ENCODE data around the gene C2CD4D.
A peak's percentile ranks its signal among the peaks of the same experiment; 100 is the strongest.

C2CD4D gene

GRCh38 chr1:151852733-151853132 lies 13.1 kb upstream of the C2CD4D start:
- POLR2A ChIA-PET: no interaction called here
- TF ChIP-seq ZNF16 (tag by site-specific recombination; IDR thresholded peaks at IDR 0.05; ENCODE audit: low read depth) (no peak), ZNF221 (tag by site-specific recombination; IDR thresholded peaks at IDR 0.05; ENCODE audit: borderline replicate concordance) (no peak), ZNF239 (tag by site-specific recombination; IDR thresholded peaks at IDR 0.05) (no peak), ZNF701 (tag by site-specific recombination; IDR thresholded peaks at IDR 0.05) (no peak), IKZF3 (tag by site-specific recombination; IDR thresholded peaks at IDR 0.05) (no peak), ZNF302 (tag by site-specific recombination; IDR thresholded peaks at IDR 0.05; ENCODE audit: low read depth) (no peak), HIC1 (tag by site-specific recombination; IDR thresholded peaks at IDR 0.05) (no peak), ZNF785 (tag by site-specific recombination; IDR thresholded peaks at IDR 0.05) (no peak), ZSCAN16 (tag by site-specific recombination; IDR thresholded peaks at IDR 0.05) (no peak), ZNF792 (tag by site-specific recombination; IDR thresholded peaks at IDR 0.05) (no peak), ZNF280D (tag by site-specific recombination; IDR thresholded peaks at IDR 0.05) (no peak), ZNF174 (tag by site-specific recombination; IDR thresholded peaks at IDR 0.05) (no peak), ZNF155 (tag by site-specific recombination; IDR thresholded peaks at IDR 0.05) (no peak), ZNF513 (tag by site-specific recombination; IDR thresholded peaks at IDR 0.05) (no peak), ZNF501 (tag by site-specific recombination; IDR thresholded peaks at IDR 0.05) (no peak), ZNF670 (tag by site-specific recombination; IDR thresholded peaks at IDR 0.05; ENCODE audit: low read depth) (no peak)
- no peak overlapping the region for H3K27ac ChIP-seq (ENCODE audit: extremely low read depth, low read depth, low read length)
- H3K9me3 ChIP-seq (ENCODE audit: control insufficient read depth, insufficient read depth, low read depth, low read length): no peaks in the 10 kb centered on the region
- no peak overlapping the region for H3K4me3 ChIP-seq (ENCODE audit: low read depth, low read length)
- no peaks in the 10 kb centered on the region for H3K36me3 ChIP-seq (ENCODE audit: control insufficient read depth in 2 of 2, insufficient read depth in 1 of 2, low read length in 2 of 2)
- CTCF ChIA-PET: interaction anchor here (0.6 to 1.0 kb wide), 2 partner anchors 16 to 605 kb away, joined by 3 to 5 read pairs; no protein-coding TSS in a partner anchor
- no peaks in the 10 kb centered on the region for H3K4me1 ChIP-seq (ENCODE audit: control insufficient read depth, insufficient read depth, low read length)

- ChIA-PET POLR2A (no interaction called here), CTCF (interaction anchor here (0.6 kb wide), 1 partner anchor 606 kb away, joined by 3 read pairs; no protein-coding TSS in a partner anchor)
- TF ChIP-seq, protein P1, sequence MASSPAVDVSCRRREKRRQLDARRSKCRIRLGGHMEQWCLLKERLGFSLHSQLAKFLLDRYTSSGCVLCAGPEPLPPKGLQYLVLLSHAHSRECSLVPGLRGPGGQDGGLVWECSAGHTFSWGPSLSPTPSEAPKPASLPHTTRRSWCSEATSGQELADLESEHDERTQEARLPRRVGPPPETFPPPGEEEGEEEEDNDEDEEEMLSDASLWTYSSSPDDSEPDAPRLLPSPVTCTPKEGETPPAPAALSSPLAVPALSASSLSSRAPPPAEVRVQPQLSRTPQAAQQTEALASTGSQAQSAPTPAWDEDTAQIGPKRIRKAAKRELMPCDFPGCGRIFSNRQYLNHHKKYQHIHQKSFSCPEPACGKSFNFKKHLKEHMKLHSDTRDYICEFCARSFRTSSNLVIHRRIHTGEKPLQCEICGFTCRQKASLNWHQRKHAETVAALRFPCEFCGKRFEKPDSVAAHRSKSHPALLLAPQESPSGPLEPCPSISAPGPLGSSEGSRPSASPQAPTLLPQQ (tag by site-specific recombination; IDR thresholded peaks at IDR 0.05): peak; percentile 72
- TF ChIP-seq ZFP69B (tag by site-specific recombination; IDR thresholded peaks at IDR 0.05) (peak; percentile 75), ZNF792 (tag by site-specific recombination; IDR thresholded peaks at IDR 0.05) (no peak), ZNF558 (tag by site-specific recombination; IDR thresholded peaks at IDR 0.05) (no peak)
These were observed 12.3 kb upstream of the C2CD4D start for GRCh38 chr1:151851886-151852285.

More at GRCh38 chr1:151851886-151852285, 12.3 kb upstream of the C2CD4D start:
- Histone ChIP-seq H3K36me3 (ENCODE audit: control insufficient read depth in 2 of 2, insufficient read depth in 1 of 2, low read length in 2 of 2) (no peaks in the 10 kb centered on the region), H3K4me1 (ENCODE audit: control insufficient read depth, insufficient read depth, low read length) (no peaks in the 10 kb centered on the region), H3K27ac (ENCODE audit: extremely low read depth, low read depth, low read length) (no peak overlapping the region), H3K9me3 (ENCODE audit: control insufficient read depth, insufficient read depth, low read depth, low read length) (no peaks in the 10 kb centered on the region), H3K4me3 (ENCODE audit: low read depth, low read length) (no peak overlapping the region)

Data from HEK293 (cell line).